Measurements from ENCODE around the gene HSPB3.
"Not testable (repeated sequence)": the region's sequence is repeated elsewhere in the genome, so short reads cannot be mapped to it uniquely, and the experiment has no call there.

Gene HSPB3

GRCh38 chr5:54457094-54457862 is 1.8 kb downstream of the HSPB3 start:
- no peak for DNase-seq

- DNase-seq = no peak
Observed at GRCh38 chr5:54458221-54458620, 2.7 kb downstream of the HSPB3 start.

GRCh38 chr5:54460181-54460919 is 4.9 kb downstream of the HSPB3 start:
- no peak for DNase-seq

GRCh38 chr5:54462281-54462680 is 6.8 kb downstream of the HSPB3 start:
- no peak for DNase-seq

GRCh38 chr5:54463713-54464112 is 8.2 kb downstream of the HSPB3 start:
- no peak for DNase-seq

- no peak for DNase-seq
Observed at GRCh38 chr5:54469622-54470021, 14.1 kb downstream of the HSPB3 start.

GRCh38 chr5:54470128-54470527 is 14.6 kb downstream of the HSPB3 start:
- DNase-seq = no peak

- DNase-seq = no peak
Observed at GRCh38 chr5:54470677-54471076, 15.2 kb downstream of the HSPB3 start.

GRCh38 chr5:54471398-54471797 is 15.9 kb downstream of the HSPB3 start:
- DNase-seq = no peak

- DNase-seq = no peak
Observed at GRCh38 chr5:54476682-54477081, 21.2 kb downstream of the HSPB3 start.

GRCh38 chr5:54477941-54478478 is 22.5 kb downstream of the HSPB3 start:
- DNase-seq = no peak

- DNase-seq = no peak
Observed at GRCh38 chr5:54480296-54480695, 24.8 kb downstream of the HSPB3 start.

GRCh38 chr5:54484219-54484894 is 28.9 kb downstream of the HSPB3 start:
- no peak for DNase-seq

GRCh38 chr5:54485659-54486058 is 30.2 kb downstream of the HSPB3 start:
- not testable (repeated sequence) for DNase-seq

GRCh38 chr5:54489648-54489979 is 34.1 kb downstream of the HSPB3 start:
- DNase-seq = not testable (repeated sequence)

- no peak for DNase-seq
Observed at GRCh38 chr5:54491326-54491725, 35.8 kb downstream of the HSPB3 start.

GRCh38 chr5:54492178-54492577 is 36.7 kb downstream of the HSPB3 start:
- no peak for DNase-seq

- DNase-seq = no peak
Observed at GRCh38 chr5:54495027-54495426, 39.5 kb downstream of the HSPB3 start.
